ENCODE data around the gene CDH7. TPM values are rescaled to one million over a fixed set of nuclear protein-coding genes. Genes with fewer than 3 reads are reported as not detected.

The CDH7 gene
- total RNA-seq, 1 experiment from 2014 or later: not detected

- no peak for DNase-seq (ENCODE audit: low read depth)
These were observed 168.2 kb downstream of the CDH7 start for GRCh38 chr18:65919018-65919417.

GRCh38 chr18:65919663-65920062, 168.9 kb downstream of the CDH7 start:
- no peak for DNase-seq (ENCODE audit: low read depth)

- DNase-seq (ENCODE audit: low read depth): no peak
These were observed 171.3 kb downstream of the CDH7 start for GRCh38 chr18:65922103-65922502.

GRCh38 chr18:65924904-65925303, 174.1 kb downstream of the CDH7 start:
- DNase-seq (ENCODE audit: low read depth): no peak

- DNase-seq (ENCODE audit: low read depth): no peak
These were observed 184.1 kb downstream of the CDH7 start for GRCh38 chr18:65934874-65935273.

- DNase-seq (ENCODE audit: low read depth): no peak
These were observed 185.9 kb downstream of the CDH7 start for GRCh38 chr18:65936678-65937077.

GRCh38 chr18:65937180-65937579, 186.4 kb downstream of the CDH7 start:
- DNase-seq (ENCODE audit: low read depth): no peak

- DNase-seq (ENCODE audit: low read depth): peak; percentile 16
These were observed 188.0 kb downstream of the CDH7 start for GRCh38 chr18:65938592-65939372.

Data from M059J (cell line).